ENCODE data around the gene SLC16A3.

SLC16A3 gene

DNA sequence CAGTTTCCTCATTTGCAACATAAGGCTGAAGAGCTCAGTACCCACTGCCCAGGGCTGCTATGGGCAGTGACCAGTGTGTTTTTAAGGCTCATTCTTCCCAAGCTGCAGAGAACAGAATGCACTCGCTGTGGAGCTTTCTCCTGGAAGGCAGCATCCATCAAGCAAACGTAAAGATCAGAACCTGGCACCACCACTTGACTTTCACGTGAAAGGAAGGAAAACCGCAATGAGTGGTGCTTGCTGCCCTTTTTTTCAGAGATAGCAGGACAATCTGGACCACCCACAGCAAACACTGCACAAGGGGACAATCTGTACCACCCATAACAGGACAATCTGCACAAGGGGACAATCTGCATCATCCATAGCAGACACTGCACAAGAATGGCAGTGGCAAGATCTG, 33.5 kb downstream of the SLC16A3 start:
- no peak overlapping the region for H3K4me3 ChIP-seq (ENCODE audit: low read length)
- no peak for TF ChIP-seq ZNF274 (IDR thresholded peaks at IDR 0.05; ENCODE audit: low read depth, low read length)

GRCh38 chr17:82263641-82264040, 34.8 kb downstream of the SLC16A3 start:
- no peak overlapping the region for H3K4me3 ChIP-seq (ENCODE audit: low read length)
- TF ChIP-seq ZNF274 (IDR thresholded peaks at IDR 0.05; ENCODE audit: low read depth, low read length): no peak

GRCh38 chr17:82266142-82266541, 37.3 kb downstream of the SLC16A3 start:
- TF ChIP-seq ZNF274 (IDR thresholded peaks at IDR 0.05; ENCODE audit: low read depth, low read length): no peak
- no peak overlapping the region for H3K4me3 ChIP-seq (ENCODE audit: low read length)

DNA sequence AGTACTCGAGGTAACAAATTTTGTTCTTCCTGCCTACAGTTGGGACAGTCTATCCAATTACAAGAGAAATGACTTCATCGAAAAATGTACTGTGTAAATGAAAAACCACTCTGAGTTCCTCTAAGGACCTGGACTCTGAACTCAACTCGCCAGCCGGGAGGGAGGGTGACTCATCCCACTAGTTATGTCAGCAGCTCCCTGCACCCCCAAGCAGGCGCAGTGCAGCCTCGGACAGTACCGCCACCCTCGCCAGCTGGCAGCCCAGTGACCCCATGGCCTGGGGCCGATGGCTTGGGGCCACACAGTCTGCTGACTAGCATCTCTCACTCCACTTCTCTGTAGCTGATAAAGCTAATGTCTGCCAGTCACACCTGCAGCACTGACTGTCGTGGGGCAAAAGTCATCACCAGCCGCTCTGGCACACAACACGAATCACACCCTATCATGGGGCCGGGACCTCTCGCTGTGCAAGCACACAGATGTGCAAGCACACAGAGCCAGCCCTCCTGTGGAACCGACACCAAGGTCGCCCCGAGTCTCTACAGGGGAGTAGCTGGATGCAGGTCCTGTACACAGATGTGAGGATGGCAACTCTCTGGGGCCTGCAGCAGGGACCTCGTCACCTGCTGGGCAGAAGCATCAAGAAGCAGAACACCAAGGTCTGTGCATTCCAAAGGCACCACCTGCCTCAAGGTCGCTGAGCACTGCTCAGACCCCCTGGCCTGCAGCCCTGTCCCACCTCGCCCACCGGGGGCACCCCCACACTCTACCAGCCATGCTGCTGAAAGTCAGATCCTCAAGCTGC, 38.9 kb downstream of the SLC16A3 start:
- no peak for TF ChIP-seq ZNF274 (IDR thresholded peaks at IDR 0.05; ENCODE audit: low read depth, low read length)
- no peak overlapping the region for H3K4me3 ChIP-seq (ENCODE audit: low read length)

- TF ChIP-seq ZNF274 (IDR thresholded peaks at IDR 0.05; ENCODE audit: low read depth, low read length): no peak
- no peak overlapping the region for H3K4me3 ChIP-seq (ENCODE audit: low read length)
Measured at GRCh38 chr17:82269138-82269881, 40.5 kb downstream of the SLC16A3 start.

DNA sequence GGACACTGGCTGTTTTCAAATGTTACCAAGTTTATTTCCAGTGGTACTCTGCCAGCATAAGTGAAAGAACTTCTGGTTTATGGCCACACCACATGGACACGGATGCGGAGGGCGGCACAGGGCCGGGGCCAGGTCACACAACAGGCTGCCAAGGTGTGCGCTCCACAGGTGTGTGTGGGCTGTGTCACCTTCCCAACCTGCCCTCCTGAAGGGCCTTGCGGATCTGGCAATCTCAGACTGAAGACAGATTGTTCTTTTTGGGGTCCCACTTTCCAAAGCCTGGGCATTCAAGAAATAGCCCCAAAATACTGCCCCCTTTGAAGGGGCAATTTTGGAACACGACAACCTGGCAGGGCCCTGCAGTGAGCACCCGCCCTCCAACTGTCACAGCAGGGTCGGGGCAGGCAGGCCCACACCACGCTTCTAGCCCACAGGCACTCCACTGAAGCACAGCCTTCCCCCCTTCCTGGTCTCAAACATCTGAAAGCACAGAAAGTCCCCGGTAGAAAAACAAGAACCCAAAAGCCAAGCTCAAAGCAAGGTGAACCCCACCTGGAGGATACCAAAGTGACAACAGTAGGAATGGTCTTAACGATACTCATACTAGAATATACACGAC, 41.1 kb downstream of the SLC16A3 start:
- no peak overlapping the region for H3K4me3 ChIP-seq (ENCODE audit: low read length)
- TF ChIP-seq ZNF274 (IDR thresholded peaks at IDR 0.05; ENCODE audit: low read depth, low read length): no peak

- H3K4me3 ChIP-seq (ENCODE audit: low read length): no peak overlapping the region
- TF ChIP-seq ZNF274 (IDR thresholded peaks at IDR 0.05; ENCODE audit: low read depth, low read length): no peak
Measured at GRCh38 chr17:82270651-82271050, 41.8 kb downstream of the SLC16A3 start.

DNA sequence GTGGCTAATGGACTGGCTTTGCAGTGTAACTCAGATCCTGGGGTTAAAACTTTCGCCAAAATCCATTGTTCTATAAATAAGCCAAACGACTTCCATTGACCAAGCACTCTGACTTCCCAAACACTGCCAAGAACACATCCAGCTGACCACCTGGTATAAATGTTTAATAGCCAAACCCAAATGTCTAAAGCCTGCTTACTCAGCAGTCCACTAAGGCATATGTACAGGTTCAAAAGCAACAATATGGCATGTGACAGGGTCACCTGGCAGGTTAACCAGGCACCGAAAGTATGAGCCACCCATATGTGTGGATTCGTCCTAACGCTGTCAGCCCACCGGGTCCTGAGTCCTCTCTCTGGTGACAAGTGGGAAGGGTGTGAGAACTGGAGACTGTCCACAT, 42.6 kb downstream of the SLC16A3 start:
- H3K4me3 ChIP-seq (ENCODE audit: low read length): no peak overlapping the region; the same call in 1 of the 2 replicates
- TF ChIP-seq ZNF274 (IDR thresholded peaks at IDR 0.05; ENCODE audit: low read depth, low read length): no peak

DNA sequence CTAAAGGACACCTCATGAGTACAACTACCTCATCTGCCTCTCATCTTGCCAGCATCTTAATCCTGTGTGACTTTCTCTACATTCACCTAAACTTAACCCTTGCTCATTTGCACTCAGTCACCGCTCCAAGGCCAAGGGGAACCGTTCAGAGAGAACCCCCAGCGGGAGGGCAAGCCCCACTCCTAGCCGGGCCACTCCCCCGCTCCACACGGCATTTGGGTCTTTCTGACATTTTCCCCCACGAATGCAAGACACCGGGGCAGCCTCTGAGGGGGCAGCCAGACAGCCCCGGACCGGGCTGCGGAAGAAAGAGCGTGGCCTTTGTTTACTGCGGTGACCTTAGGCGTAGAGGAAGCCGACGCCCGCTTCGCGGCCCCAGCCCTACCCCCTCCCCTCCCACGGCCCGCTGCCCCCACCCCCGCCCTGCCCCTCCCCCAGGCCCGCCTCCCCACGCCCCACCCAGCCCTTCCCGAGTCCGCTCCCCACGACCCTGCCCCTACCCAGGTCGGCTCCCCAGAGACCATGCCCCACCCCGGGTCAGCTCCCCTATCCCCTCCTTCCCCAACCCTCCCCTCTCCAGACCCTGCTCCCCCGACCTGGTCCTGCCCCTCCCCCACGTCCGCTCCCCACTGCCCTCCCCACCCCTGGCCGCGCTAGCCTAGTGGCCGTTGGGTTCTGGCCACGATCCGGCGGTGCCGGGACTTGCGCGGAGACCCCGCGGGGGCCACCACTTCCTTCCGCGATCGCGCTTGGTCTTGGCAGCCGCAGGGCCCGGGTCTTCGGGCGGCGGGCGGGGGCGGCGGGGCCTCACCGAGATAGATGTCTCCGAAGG, 43.9 kb downstream of the SLC16A3 start:
- H3K4me3 ChIP-seq (ENCODE audit: low read length): peak overlapping the region; percentile 92
- no peak for TF ChIP-seq ZNF274 (IDR thresholded peaks at IDR 0.05; ENCODE audit: low read depth, low read length)

- no peak for TF ChIP-seq ZNF274 (IDR thresholded peaks at IDR 0.05; ENCODE audit: low read depth, low read length)
Measured at GRCh38 chr17:82273327-82274133, 44.7 kb downstream of the SLC16A3 start, which contains the start of gene CSNK1D. Gene CSNK1D, minus strand, starts transcription at chr17:82273700. Its CDS starts 319 bp downstream, at chr17:82273381.

GRCh38 chr17:82274134-82275020, 45.5 kb downstream of the SLC16A3 start:
- TF ChIP-seq ZNF274 (IDR thresholded peaks at IDR 0.05; ENCODE audit: low read depth, low read length): no peak
- H3K4me3 ChIP-seq (ENCODE audit: low read length): no peak overlapping the region

More at GRCh38 chr17:82273327-82274133, 44.7 kb downstream of the SLC16A3 start, which contains the start of gene CSNK1D:
- peak within 1 kb of the TSS; percentile 92 for H3K4me3 ChIP-seq (ENCODE audit: low read length)

GRCh38 chr17:82275326-82275725, 46.5 kb downstream of the SLC16A3 start:
- H3K4me3 ChIP-seq (ENCODE audit: low read length): no peak overlapping the region
- TF ChIP-seq ZNF274 (IDR thresholded peaks at IDR 0.05; ENCODE audit: low read depth, low read length): no peak

Data from GM08714 (cell line).